HG03097 (cell line): ENCODE measurements around the gene MAP3K15.

Experiments
- ATAC-seq: cut with Tn5 transposase; IDR thresholded peaks from one replicate; pipeline ENCODE4 v1.9.1; 2021; ENCODE audit not compliant: unreplicated experiment, low FRiP score

The MAP3K15 gene

GRCh38 chrX:19403696-19404095 is 111.6 kb downstream of the MAP3K15 start:
- ATAC-seq: no peak

GRCh38 chrX:19392703-19393102 is 122.6 kb downstream of the MAP3K15 start:
- ATAC-seq: no peak

GRCh38 chrX:19392078-19392477 is 123.2 kb downstream of the MAP3K15 start:
- ATAC-seq: no peak

- no peak for ATAC-seq
These were observed 126.0 kb downstream of the MAP3K15 start for GRCh38 chrX:19389227-19389845.

GRCh38 chrX:19388741-19389140 is 126.6 kb downstream of the MAP3K15 start:
- no peak for ATAC-seq

- ATAC-seq: no peak
These were observed 127.1 kb downstream of the MAP3K15 start for GRCh38 chrX:19388064-19388679.

GRCh38 chrX:19386679-19387078 is 128.6 kb downstream of the MAP3K15 start:
- ATAC-seq: no peak

- no peak for ATAC-seq
These were observed 132.7 kb downstream of the MAP3K15 start for GRCh38 chrX:19382555-19383145.

- no peak for ATAC-seq
These were observed 134.0 kb downstream of the MAP3K15 start for GRCh38 chrX:19381326-19381725.

- no peak for ATAC-seq
These were observed 137.5 kb downstream of the MAP3K15 start for GRCh38 chrX:19377799-19378198.

- ATAC-seq: no peak
These were observed 139.8 kb downstream of the MAP3K15 start for GRCh38 chrX:19375546-19375945.

GRCh38 chrX:19373351-19373891 is 141.9 kb downstream of the MAP3K15 start:
- ATAC-seq: no peak

- no peak for ATAC-seq
These were observed 142.6 kb downstream of the MAP3K15 start for GRCh38 chrX:19372547-19373331.

GRCh38 chrX:19372170-19372546 is 143.2 kb downstream of the MAP3K15 start:
- ATAC-seq: peak; percentile 67

- ATAC-seq: no peak
These were observed 145.2 kb downstream of the MAP3K15 start for GRCh38 chrX:19370061-19370460.

- no peak for ATAC-seq
These were observed 146.7 kb downstream of the MAP3K15 start for GRCh38 chrX:19368576-19368975.

- no peak for ATAC-seq
These were observed 153.6 kb downstream of the MAP3K15 start for GRCh38 chrX:19361701-19362100.

- no peak for ATAC-seq
These were observed 154.4 kb downstream of the MAP3K15 start for GRCh38 chrX:19360903-19361302.

GRCh38 chrX:19358521-19358920 is 156.8 kb downstream of the MAP3K15 start:
- ATAC-seq: no peak

- no peak for ATAC-seq
These were observed 160.7 kb downstream of the MAP3K15 start for GRCh38 chrX:19354625-19355024.

- peak; percentile 96 for ATAC-seq
These were observed 164.3 kb downstream of the MAP3K15 start for GRCh38 chrX:19350941-19351384.
